Measurements from ENCODE around the gene ASB3.

DNA sequence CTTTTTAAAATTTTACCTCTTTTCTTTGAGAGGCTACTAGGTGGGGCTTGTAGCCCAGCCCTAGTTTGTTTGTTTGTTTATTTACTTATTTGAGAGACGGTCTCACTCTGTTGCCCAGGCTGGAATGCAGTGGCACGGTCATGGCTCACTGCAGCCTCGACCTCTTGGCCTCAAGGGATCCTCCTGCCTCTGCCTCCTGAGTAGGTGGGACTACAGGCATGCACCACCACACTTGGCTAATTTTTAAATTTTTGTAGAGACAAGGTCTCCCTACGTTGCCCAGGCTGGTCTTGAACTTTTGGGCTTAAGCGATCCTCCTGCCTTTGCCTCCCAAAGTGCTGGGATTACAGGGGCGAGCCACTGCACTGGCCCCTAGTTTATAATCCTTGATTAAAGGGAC lies 35.1 kb upstream of the ASB3 start:
- TF ChIP-seq, protein P1, sequence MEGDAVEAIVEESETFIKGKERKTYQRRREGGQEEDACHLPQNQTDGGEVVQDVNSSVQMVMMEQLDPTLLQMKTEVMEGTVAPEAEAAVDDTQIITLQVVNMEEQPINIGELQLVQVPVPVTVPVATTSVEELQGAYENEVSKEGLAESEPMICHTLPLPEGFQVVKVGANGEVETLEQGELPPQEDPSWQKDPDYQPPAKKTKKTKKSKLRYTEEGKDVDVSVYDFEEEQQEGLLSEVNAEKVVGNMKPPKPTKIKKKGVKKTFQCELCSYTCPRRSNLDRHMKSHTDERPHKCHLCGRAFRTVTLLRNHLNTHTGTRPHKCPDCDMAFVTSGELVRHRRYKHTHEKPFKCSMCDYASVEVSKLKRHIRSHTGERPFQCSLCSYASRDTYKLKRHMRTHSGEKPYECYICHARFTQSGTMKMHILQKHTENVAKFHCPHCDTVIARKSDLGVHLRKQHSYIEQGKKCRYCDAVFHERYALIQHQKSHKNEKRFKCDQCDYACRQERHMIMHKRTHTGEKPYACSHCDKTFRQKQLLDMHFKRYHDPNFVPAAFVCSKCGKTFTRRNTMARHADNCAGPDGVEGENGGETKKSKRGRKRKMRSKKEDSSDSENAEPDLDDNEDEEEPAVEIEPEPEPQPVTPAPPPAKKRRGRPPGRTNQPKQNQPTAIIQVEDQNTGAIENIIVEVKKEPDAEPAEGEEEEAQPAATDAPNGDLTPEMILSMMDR (IDR thresholded peaks at IDR 0.05) = no peak
- no peak for TF ChIP-seq POLR2A (IDR thresholded peaks at IDR 0.05)
